Stimulated activated naive CD8-positive, alpha-beta T cell treated with anti-CD3 and anti-CD28 coated beads, Interleukin-15, Interleukin-2, amounts not matched to agents 100 ng/mL and 50 ng/mL, for 24 hours (primary cell): ENCODE data around the gene LRRC4B.

ENCODE experiments used
- H3K27ac Mint-ChIP-seq: one replicate; pipeline ENCODE4 v1.8.0; 2021; ENCODE audit warnings: mild to moderate bottlenecking, mixed read lengths
- H3K27me3 Mint-ChIP-seq: one replicate; pipeline ENCODE4 v1.8.0; 2021; ENCODE audit warnings: mixed read lengths
- H3K36me3 Mint-ChIP-seq: one replicate; pipeline ENCODE4 v1.8.0; 2021; ENCODE audit warnings: low read depth, mixed read lengths
- H3K4me1 Mint-ChIP-seq: one replicate; pipeline ENCODE4 v1.8.0; 2021; ENCODE audit warnings: low read depth, mixed read lengths
- H3K4me3 Mint-ChIP-seq: one replicate; pipeline ENCODE4 v1.8.0; 2021; ENCODE audit warnings: mild to moderate bottlenecking, mixed read lengths
- H3K9me3 Mint-ChIP-seq: one replicate; pipeline ENCODE4 v1.8.0; 2021; ENCODE audit warnings: mixed read lengths

LRRC4B gene

DNA sequence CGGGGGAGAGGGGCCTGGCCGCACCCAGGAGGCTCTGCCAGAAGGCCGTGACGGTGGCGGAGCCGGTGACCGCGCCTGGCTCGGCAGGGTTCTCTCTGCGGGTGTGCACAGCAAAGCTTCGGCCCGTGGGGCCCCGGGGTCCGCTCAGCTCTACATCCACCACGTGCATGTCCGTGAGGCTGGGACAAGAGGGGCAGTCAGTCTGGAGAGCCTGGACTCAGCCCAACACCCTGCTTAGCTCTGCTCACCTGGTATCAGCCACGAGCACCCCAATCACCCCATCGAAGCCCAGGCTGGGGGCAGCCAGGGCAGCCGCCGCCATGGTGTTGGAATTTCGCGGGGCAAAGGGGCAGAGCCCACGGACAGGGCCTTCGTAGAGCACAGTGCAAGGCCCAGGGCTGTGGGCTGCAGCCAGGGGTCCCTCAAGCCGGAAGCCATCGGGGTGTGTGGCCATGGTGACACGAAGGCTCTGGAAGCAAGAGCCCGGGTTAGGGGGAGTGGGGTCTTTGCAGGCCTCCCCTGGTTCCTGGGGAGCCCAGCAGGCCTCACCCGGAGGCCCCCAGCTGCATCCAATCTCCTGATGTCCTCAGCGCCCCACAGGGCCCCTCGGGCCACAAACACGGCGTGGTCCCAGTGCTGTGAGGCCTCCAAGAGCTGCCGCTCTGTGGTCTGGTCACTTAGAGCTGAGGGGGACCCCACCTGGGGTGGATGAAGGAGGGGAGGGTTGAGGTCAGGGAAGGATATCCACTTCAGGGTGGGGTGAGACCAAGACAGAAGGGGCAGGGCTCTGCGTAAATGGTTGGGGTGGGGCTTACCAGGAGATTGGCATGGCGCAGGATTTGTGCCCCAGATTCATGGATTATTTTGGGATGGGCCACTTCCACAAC, 55.9 kb downstream of the LRRC4B start:
- Mint-ChIP-seq H3K9me3 (no peaks in the 10 kb centered on the region), H3K4me1 (peaks cover 20% of the 10 kb centered on the region), H3K36me3 (no peaks in the 10 kb centered on the region), H3K4me3 (peak overlapping the region; percentile 93), H3K27me3 (peaks cover 4% of the 10 kb centered on the region), H3K27ac (peak overlapping the region; percentile 93)

GRCh38 chr19:50511069-50511822, 57.0 kb downstream of the LRRC4B start, which contains the start of gene JOSD2:
TSS of gene JOSD2 (minus strand) at chr19:50511191. CDS start at chr19:50510431, 760 bp downstream.
- peak within 1 kb of the TSS; percentile 93 for H3K27ac Mint-ChIP-seq
- H3K36me3 Mint-ChIP-seq = no peaks in the 10 kb centered on the region
- H3K4me1 Mint-ChIP-seq = peaks cover 20% of the 10 kb centered on the region
- H3K4me3 Mint-ChIP-seq = peak within 1 kb of the TSS; percentile 93
- H3K27me3 Mint-ChIP-seq = peaks cover 4% of the 10 kb centered on the region
- no peaks in the 10 kb centered on the region for H3K9me3 Mint-ChIP-seq

DNA sequence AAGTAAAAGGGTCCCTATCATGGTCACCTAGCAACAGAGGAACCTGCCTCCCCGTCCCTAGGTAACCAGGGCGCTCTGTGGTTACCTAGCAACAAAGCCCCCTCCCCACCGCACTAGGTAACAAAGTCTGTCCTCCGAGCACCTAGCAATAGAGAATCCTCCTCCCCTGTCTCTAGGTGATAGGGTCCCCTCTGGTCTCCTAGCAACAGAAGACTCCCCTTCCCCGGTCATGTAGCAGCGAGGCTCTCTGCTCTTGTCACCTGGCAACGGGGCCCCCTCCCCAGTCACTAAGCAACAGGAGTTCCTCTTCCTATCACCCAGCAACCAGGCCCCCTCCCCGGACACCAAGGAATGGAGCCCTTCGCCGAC, 57.6 kb downstream of the LRRC4B start:
- Mint-ChIP-seq H3K27ac (peak overlapping the region; percentile 93), H3K27me3 (peaks cover 2% of the 10 kb centered on the region), H3K4me1 (peaks cover 20% of the 10 kb centered on the region), H3K9me3 (no peaks in the 10 kb centered on the region), H3K4me3 (peak overlapping the region; percentile 93), H3K36me3 (no peaks in the 10 kb centered on the region)

- Mint-ChIP-seq H3K27me3 (no peaks in the 10 kb centered on the region), H3K4me1 (peaks cover 20% of the 10 kb centered on the region), H3K9me3 (no peaks in the 10 kb centered on the region), H3K4me3 (peak overlapping the region; percentile 93), H3K36me3 (no peaks in the 10 kb centered on the region), H3K27ac (peak overlapping the region; percentile 93)
These were observed 58.0 kb downstream of the LRRC4B start for GRCh38 chr19:50510121-50510670.

DNA sequence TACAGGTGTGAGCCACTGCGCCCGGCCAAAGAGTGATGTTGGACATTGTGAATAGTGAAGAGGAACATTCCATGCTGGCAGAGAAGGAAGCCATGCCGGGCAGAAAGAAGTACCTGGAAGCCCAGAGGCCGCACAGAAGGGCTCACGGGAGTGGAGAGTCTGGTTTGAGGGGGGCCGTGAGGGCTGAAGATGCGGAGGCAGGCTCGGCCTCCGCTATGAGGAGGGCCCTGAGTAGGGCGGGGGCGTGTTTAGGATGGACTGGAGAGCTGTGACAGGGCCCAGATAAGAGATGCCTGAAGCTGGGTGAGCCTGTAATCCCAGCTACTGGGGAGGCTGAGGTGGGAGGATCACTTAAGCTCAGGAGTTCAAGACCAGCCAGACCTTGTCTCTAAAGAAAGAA, 58.9 kb downstream of the LRRC4B start:
- H3K27ac Mint-ChIP-seq = no peak overlapping the region
- no peaks in the 10 kb centered on the region for H3K36me3 Mint-ChIP-seq
- peaks cover 20% of the 10 kb centered on the region for H3K4me1 Mint-ChIP-seq
- no peaks in the 10 kb centered on the region for H3K9me3 Mint-ChIP-seq
- H3K4me3 Mint-ChIP-seq = peak overlapping the region; percentile 93
- no peaks in the 10 kb centered on the region for H3K27me3 Mint-ChIP-seq

DNA sequence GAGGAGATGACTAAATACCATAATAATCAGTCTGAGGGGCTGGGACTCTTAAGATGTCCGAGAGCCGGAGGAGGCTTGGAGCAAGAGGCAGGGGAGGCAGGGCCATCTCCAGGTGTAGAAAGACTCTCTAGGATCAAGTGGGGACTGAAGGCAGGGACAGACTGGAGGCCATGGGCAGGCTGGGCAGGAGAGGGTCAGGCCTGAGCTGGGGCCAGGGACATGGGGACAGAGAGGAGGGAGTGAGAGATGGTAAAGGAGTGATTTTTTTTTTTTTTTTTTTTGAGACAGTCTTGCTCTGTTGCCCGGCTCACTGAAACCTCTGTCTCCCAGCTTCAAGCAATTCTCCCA, 59.4 kb downstream of the LRRC4B start:
- Mint-ChIP-seq H3K27ac (no peak overlapping the region), H3K27me3 (no peaks in the 10 kb centered on the region), H3K36me3 (no peaks in the 10 kb centered on the region), H3K9me3 (no peaks in the 10 kb centered on the region), H3K4me3 (no peak overlapping the region), H3K4me1 (peaks cover 20% of the 10 kb centered on the region)

GRCh38 chr19:50507376-50507775, 60.9 kb downstream of the LRRC4B start:
- H3K36me3 Mint-ChIP-seq = no peaks in the 10 kb centered on the region
- no peak overlapping the region for H3K27ac Mint-ChIP-seq
- H3K9me3 Mint-ChIP-seq = no peaks in the 10 kb centered on the region
- no peak overlapping the region for H3K4me3 Mint-ChIP-seq
- H3K27me3 Mint-ChIP-seq = no peaks in the 10 kb centered on the region
- H3K4me1 Mint-ChIP-seq = peaks cover 20% of the 10 kb centered on the region

GRCh38 chr19:50506700-50507099, 61.5 kb downstream of the LRRC4B start:
- Mint-ChIP-seq H3K4me1 (peaks cover 17% of the 10 kb centered on the region), H3K27ac (no peak overlapping the region)

GRCh38 chr19:50505856-50506611, 62.2 kb downstream of the LRRC4B start:
- Mint-ChIP-seq H3K4me1 (peaks cover 12% of the 10 kb centered on the region), H3K36me3 (no peaks in the 10 kb centered on the region), H3K27me3 (no peaks in the 10 kb centered on the region), H3K9me3 (no peaks in the 10 kb centered on the region), H3K4me3 (no peak overlapping the region), H3K27ac (no peak overlapping the region)

More at GRCh38 chr19:50506700-50507099, 61.5 kb downstream of the LRRC4B start:
- Mint-ChIP-seq H3K4me3 (no peak overlapping the region), H3K27me3 (no peaks in the 10 kb centered on the region), H3K36me3 (no peaks in the 10 kb centered on the region), H3K9me3 (no peaks in the 10 kb centered on the region)

DNA sequence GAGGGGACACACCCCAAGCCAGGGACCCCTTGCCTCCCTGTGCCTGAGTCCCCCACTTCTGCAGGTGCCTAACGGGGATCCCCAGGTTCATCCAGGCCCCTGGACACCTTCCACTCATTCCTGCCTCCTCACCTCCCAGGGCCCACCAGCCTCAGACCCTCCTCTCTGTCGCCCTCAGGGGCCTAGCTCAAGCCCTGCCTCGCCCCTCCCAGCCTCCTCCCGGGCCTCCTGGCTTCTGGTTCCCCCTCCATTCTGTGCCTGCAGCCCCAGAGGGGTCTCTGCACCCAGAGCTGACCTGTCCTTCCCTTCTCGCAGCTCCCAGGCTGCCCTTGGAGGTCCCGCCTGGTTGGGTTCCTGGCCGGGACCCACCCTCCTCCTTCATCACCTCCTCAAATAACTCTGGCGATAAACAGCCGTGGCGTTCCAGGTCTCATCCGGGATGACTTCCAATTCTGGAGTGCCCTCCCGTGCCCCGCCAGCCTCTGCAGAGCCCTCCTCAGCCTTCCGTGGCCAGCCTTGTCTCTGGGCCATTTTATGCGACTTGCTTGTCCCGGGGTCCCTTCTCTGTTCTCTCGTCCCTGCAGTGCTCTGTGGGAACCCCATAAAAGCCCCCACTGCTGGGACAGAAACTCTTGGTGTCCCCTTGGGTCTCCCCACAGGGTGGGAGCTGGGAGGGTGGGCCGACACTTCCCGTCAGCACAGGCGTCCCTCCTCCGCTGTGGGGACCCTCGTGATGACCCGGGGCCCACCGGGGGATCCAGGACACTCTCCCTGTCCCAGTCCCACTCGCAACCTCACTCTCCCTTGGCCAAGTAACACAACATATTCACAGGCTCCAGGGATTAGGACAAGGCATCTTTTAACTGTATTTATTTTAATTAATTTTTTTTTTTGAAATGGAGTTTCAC, 66.4 kb downstream of the LRRC4B start:
- no peak overlapping the region for H3K27ac Mint-ChIP-seq
- no peaks in the 10 kb centered on the region for H3K9me3 Mint-ChIP-seq
- no peaks in the 10 kb centered on the region for H3K36me3 Mint-ChIP-seq
- H3K4me3 Mint-ChIP-seq = no peak overlapping the region
- no peaks in the 10 kb centered on the region for H3K27me3 Mint-ChIP-seq
- H3K4me1 Mint-ChIP-seq = no peaks in the 10 kb centered on the region

DNA sequence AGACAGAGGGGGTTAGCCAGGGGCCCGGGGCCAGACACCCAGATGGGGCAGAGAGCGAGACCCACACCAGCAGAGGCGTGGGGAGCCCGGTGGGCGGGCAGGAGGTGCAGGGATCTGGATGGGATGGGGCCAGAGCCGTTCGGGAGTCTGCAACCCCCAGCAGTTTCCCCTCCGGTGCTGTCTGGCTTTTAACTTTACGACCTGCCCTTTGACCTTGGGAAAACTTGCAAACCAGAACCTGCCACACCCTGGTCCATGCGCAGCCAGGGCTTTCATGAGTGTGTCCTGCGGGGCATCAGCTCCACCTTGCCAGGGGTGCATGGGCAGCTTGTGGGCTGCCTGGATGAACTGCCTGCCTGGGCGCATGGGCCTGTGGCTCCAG, 67.1 kb downstream of the LRRC4B start:
- no peaks in the 10 kb centered on the region for H3K4me1 Mint-ChIP-seq
- no peak overlapping the region for H3K4me3 Mint-ChIP-seq
- H3K36me3 Mint-ChIP-seq = no peaks in the 10 kb centered on the region
- peak overlapping the region; percentile 52 for H3K27ac Mint-ChIP-seq
- no peaks in the 10 kb centered on the region for H3K27me3 Mint-ChIP-seq
- no peaks in the 10 kb centered on the region for H3K9me3 Mint-ChIP-seq

GRCh38 chr19:50500753-50501151, 67.5 kb downstream of the LRRC4B start:
- no peaks in the 10 kb centered on the region for H3K36me3 Mint-ChIP-seq
- H3K27me3 Mint-ChIP-seq = no peaks in the 10 kb centered on the region
- H3K27ac Mint-ChIP-seq = peak overlapping the region; percentile 52
- no peaks in the 10 kb centered on the region for H3K9me3 Mint-ChIP-seq
- H3K4me3 Mint-ChIP-seq = no peak overlapping the region
- H3K4me1 Mint-ChIP-seq = no peaks in the 10 kb centered on the region

DNA sequence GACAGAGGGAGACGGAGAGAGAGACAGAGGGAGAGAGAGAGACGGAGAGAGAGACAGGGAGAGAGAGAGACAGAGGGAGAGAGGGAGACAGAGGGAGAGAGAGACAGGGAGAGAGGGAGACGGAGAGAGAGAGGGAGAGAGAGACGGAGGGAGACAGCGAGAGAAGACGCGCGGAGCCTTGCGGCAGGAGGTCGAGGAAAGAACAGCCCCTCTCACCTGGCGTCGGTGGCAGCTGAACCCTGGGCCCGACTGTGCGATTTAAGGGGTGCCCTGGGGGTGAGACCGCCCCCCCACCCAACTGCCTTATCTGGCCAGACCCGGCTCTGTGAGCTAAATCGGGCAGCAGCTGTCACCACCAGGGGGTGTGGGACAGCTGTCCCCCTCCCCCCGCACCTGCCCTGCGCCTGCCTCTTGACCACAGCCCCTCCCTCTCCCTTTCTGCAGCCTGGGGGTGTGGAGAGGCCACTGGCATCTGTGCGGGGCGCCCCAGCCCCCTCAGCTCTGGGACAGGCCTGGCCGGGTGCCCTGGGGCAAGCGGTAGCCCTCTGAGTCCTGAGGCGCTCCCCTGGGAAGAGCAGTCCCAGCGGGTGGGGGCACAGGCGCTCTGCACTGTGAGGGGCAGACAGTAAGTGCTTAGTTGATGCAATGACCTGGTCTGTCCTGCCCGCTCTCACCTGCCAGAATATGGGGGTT, 68.0 kb downstream of the LRRC4B start:
- no peaks in the 10 kb centered on the region for H3K36me3 Mint-ChIP-seq
- H3K4me1 Mint-ChIP-seq = no peaks in the 10 kb centered on the region
- H3K4me3 Mint-ChIP-seq = no peak overlapping the region
- H3K27me3 Mint-ChIP-seq = no peaks in the 10 kb centered on the region
- no peak overlapping the region for H3K27ac Mint-ChIP-seq
- no peaks in the 10 kb centered on the region for H3K9me3 Mint-ChIP-seq
